NOMO-1 (cell line): Measurements from ENCODE around the gene MACROD2.

ENCODE experiments used
- DNase-seq, 2 experiments: peaks; one replicate each; lab custom pipeline; 2025; ENCODE audit not compliant: unreplicated experiment in 2 of 2; lab: John Stamatoyannopoulos, UW

MACROD2 gene

DNA sequence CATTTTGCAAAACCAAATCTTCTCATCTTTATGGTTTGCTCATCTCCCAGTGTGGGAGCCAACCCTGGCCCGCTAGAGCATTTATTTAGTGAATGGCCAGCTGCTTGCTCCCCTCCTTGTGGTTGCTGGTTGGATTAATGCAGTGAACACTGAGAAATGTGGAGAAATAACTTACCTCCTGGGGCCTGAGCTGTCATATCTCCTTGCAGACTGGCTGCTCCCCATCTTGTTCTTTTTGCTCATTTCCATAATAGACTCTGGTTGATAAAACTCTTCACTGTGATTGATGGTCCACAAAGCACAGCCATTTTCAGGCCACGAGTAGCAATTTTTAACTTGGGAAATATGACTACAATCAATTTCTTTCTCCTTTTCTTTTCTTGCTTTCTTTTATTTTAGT, 1420.6 kb downstream of the MACROD2 start:
- no peak for DNase-seq

DNA sequence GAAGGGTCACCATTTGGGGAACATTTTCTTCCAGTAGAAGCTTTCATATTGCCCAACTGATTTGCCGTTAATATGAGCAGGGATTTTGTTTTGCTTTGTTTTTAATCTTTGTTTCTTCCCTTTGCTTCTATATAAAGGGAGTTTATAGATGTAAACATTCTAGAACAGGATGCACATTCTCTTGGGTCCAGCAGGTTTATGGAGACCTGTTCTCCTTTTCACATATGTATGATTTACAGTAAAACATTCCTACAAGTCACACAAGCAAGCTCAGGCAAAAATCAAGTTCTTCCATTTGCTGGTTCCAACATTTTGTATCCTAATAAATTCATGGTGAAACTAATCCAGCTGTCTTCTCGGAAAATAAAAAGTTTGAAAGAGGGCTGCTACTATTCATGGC, 1424.5 kb downstream of the MACROD2 start:
- DNase-seq: no peak

DNA sequence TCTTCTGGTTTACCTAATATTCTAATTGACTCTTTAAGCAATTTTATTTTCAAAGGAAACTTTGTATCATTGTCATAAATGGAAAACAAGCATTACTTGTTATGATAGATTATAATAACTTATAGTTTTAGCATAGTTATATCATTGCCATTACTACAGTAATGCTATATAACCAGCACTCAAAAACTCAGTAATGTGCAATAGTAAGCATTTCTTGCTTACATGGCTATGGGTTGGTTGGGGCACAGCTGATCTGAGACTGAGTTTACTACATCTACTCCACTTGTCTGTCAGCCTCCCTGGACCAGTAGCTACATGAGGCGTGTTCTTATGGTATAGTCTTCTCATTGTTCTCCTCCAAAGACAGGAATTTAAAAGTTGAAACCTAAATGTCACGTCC, 1427.7 kb downstream of the MACROD2 start:
- no peak for DNase-seq

- no peak for DNase-seq
These were observed 1444.2 kb downstream of the MACROD2 start for GRCh38 chr20:15439551-15439950.

DNA sequence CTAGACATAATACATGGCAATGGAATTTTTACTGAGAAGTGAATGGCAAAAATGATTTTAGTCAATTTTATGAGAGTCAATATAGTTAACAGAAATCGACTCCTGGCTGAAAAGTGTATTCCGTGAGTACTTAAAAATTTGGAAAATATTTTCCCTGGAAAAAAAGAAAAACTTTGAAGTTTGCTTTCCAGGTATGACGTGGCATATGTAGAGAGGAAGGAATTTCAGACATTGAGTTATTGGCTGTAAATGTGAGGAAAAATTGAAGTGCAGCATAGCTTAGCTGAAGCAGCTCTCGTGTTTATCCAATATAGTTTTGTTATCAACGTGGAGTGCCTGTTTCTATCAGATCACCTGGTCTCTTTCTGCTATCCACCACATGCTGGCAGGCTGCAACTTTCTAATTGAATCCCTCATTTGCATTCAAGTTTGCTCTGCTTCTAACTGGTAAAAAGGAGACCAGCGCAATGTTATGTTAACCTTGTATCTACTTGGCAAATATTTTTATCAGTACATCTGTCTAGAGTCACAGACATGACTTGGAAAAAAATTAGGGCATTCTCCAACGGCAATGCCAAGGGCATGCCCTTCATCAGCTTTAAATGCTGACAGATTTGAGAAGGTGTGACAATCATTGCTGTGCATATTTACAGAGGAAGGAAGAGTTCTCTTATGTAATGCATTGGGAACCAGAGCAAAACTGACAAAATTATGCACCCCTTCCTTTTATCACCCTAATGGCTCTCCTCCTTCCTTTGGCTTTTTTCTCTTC, 1444.9 kb downstream of the MACROD2 start:
- DNase-seq: no peak

GRCh38 chr20:15445056-15445840, 1449.9 kb downstream of the MACROD2 start:
- DNase-seq: peak in 1 of 2 experiments; percentile 17

GRCh38 chr20:15446373-15446772, 1451.1 kb downstream of the MACROD2 start:
- DNase-seq: peak; percentile 42 to 51

DNA sequence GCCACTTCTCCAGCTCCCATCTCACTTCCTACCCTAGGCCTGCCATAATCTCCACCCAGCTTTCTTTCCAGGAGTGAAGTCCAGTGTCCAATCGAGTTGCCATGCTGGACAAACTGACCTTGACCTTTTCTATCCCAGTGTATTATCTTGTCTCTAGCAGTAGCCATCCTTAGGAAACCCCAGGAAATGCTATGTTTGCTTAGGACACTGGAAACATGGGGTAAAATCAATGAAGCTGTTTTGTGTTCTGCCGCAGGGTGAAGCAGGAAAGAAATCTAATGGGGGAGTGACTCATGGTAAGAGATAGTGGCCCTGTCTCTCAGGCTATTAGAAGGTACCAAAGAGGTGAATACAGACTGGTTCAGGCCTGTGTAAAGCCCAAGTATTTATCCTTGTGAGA, 1452.2 kb downstream of the MACROD2 start:
- no peak for DNase-seq

DNA sequence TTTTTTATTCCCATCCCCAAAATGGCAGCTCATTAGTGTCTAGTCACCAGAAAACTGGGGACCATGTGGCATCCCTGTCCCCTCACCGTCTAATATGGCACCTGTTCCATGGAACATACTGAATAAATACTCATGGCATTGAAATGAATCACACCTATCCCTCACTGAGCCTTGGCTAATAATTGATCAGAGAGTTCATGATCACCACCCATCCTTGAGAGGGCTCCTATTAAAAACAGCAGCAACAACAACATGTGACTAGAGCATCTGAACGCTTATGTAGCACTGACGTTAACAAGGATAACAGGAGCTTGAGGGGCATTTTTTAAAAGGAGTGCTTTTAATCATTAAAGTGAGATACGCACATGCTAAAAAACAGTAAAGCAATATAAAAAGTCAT, 1453.7 kb downstream of the MACROD2 start:
- no peak for DNase-seq

GRCh38 chr20:15451241-15451640, 1455.9 kb downstream of the MACROD2 start:
- no peak for DNase-seq

- peak; percentile 36 to 81 for DNase-seq
These were observed 1460.0 kb downstream of the MACROD2 start for GRCh38 chr20:15455279-15455678.

DNA sequence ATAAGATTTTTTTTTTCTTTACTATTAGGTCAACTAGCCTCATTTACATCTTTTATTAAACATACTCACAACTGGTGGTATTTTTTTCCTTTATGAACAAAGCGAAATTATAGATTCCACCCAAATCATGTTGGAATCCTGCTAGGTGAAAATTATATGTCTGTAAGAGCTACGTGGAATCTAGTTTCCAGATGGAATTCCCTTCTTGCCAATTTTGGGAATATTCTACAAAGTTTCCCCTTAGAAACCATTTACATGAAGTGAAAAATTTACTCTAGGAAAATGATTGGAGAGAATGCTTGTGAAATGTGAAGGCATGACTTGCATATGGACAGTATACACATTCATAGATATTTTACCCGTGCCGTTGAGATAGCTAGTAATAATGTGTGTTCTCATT, 1466.6 kb downstream of the MACROD2 start:
- no peak for DNase-seq

DNA sequence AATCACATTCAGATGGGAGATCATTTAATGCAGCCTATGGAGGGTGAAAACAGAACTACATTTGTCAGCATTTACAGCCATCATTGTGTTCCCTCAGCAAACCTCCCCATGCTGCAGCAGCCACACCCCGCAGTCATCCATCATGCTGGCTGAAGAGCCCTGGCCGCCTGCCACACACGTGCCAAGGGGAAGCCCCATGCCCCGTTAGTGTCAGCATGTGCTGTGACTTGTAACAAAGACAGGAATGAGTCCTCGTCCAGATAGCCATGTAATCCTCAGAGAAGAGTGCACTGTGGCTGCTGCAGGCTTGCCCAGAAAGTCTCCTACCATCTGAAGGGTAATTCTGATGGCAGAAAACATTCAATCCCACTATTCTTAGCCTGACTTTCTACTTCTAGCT, 1480.2 kb downstream of the MACROD2 start:
- peak in 1 of 2 experiments; percentile 14 for DNase-seq

DNA sequence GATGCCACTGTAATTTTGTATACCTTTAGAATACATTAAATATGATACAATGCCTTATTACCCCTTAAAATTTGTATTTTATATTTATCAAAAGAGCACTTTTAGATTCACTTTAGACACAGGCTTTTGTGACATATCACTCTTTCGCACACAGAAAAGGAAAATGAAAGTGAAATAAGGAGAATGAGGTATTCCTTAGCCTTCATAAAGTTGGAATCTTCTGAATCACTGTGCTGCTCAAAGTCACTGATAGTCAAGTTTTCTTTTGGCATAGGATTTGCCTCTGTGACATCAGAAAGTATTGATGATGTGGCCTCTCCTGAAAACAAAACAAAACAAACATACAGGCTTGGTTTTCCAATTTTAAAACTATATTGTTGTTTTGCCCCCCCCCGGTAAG, 1480.9 kb downstream of the MACROD2 start:
- DNase-seq: no peak

GRCh38 chr20:15476781-15477180, 1481.5 kb downstream of the MACROD2 start:
- DNase-seq: no peak

GRCh38 chr20:15482525-15482924, 1487.2 kb downstream of the MACROD2 start:
- DNase-seq: no peak

GRCh38 chr20:15485519-15485918, 1490.2 kb downstream of the MACROD2 start:
- DNase-seq: no peak

DNA sequence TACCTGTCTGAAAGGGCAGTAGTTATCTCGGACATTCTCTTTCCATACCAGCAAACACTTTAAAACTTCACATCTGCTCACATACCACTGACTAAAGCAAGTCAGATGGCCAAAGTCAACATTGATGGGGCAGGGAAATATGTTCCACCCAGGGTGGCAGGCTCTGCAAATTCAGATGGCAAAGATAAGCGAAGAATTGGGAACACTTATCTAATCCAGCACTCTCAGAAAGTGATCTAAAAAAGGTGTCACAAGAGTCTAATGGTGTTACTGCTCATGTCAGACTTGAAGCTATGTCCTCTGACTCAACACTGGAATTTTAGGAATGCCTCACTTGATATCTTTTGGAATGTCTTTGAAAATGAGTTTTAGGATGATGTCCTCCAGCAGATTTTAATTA, 1491.7 kb downstream of the MACROD2 start:
- no peak for DNase-seq

GRCh38 chr20:15487682-15488081, 1492.4 kb downstream of the MACROD2 start:
- no peak for DNase-seq

- DNase-seq: no peak
These were observed 1496.3 kb downstream of the MACROD2 start for GRCh38 chr20:15491575-15491974.

DNA sequence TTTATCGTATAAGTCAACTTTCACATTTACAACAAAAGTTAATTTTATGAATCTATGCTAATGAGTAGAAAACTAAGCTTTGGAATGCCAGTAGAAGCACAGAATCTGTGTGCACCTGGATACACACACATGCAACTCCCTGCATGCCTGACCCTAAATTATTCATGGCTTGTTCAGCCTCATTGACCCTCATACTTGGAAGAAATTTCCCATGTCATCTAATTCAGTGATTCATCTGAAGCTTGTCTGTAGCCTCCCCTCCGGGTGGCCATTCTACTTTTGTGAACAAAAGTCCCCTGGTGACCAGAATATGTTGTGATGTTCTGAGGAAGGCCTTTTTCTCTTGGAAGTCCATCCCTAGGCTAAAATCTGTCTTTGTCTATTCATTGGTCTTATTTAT, 1499.5 kb downstream of the MACROD2 start:
- no peak for DNase-seq

DNA sequence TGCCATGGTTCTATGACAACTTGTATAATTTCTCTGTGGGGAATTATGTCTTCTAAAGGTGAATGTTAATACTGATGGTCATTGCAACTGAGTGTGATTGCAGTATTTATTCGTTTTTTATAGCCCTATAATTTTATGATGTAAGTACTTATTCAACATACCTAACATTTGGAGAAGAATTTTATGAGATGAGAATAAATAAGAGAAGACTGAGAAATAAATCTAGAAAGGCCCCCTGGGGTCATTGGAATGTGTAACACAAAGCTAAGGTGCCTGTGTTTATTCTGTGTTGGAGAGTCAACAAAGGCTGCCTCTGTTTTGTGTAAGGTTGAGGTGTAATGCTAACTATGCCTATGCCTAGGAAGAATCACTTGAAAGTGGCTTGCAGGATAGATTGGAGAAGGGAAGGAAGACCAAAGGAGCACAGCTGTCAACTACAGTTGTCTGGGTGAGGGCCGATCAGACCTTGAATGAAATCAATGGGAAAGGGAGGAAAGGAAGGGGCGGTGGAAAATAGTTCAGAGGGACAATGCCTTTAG, 1501.3 kb downstream of the MACROD2 start:
- no peak for DNase-seq
